SU-DHL-6 (cell line): Measurements from ENCODE around the gene PBLD.

Source experiments
- CTCF ChIP-seq: fragments of 200-600 bp; sonication (generic); IDR thresholded peaks from one replicate; pipeline ENCODE4 v1.5.1; 2017; ENCODE audit warnings: antibody characterized with exemption, mild to moderate bottlenecking, low read length, moderate library complexity; ENCODE audit not compliant: insufficient read depth, poor library complexity, severe bottlenecking
- EZH2phosphoT487 ChIP-seq: fragments of 200-600 bp; sonication (generic), shearing (Covaris generic); conservative IDR thresholded peaks from 2 replicates; pipeline ENCODE4 v1.6.1; 2018; ENCODE audit warnings: mild to moderate bottlenecking, antibody characterized with exemption, low read length, moderate library complexity, mixed read lengths

DNA sequence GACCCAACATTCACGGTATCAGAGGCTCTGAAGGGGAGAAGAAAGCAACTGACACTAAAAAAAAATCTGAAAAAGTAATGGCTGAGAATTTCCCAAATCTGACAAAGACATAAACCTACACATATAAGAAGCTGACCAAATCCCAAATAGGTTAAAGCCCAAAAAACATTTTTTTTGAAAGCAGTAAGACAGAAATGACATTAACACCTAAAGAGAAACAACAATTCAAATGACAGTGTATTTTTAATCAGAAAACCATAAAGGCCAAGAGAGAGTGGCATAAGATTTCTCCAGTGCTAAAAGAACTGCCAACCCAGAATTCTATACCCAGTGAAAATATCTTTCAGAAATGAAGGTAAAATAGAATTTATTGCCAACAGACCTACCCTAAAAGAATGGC lies 38.9 kb upstream of the PBLD start:
- TF ChIP-seq CTCF (no peak), EZH2phosphoT487 (no peak)
